Lower lobe of right lung (tissue), 2 donors: ENCODE measurements around the gene POLD3. TPM values are rescaled to one million over a fixed set of nuclear protein-coding genes. Genes with fewer than 3 reads are reported as not detected.

Experiments used
- ATAC-seq, 2 donors: fragments of 200-7000 bp; cut with Tn5 transposase; one replicate each; pipeline ENCODE4 v1.9.1; 2020 to 2022; ENCODE audit warnings: mild to moderate bottlenecking in 2 of 2, moderate library complexity in 2 of 2
- DNase-seq: peaks from one replicate; pipeline ENCODE4 v3.0.0-alpha.2; 2020
- H3K27ac ChIP-seq: fragments of 200-600 bp; one replicate; pipeline ENCODE4 v1.8.0; 2022
- H3K27me3 ChIP-seq: fragments of 200-600 bp; one replicate; pipeline ENCODE4 v1.8.0; 2022; ENCODE audit warnings: low read depth
- H3K36me3 ChIP-seq: fragments of 200-600 bp; one replicate; pipeline ENCODE4 v1.8.0; 2022; ENCODE audit warnings: mild to moderate bottlenecking
- H3K4me1 ChIP-seq: fragments of 200-600 bp; one replicate; pipeline ENCODE4 v1.8.0; 2022
- H3K4me3 ChIP-seq: fragments of 200-600 bp; one replicate; pipeline ENCODE4 v1.8.0; 2022; ENCODE audit warnings: mild to moderate bottlenecking
- H3K9me3 ChIP-seq: fragments of 200-600 bp; one replicate; pipeline ENCODE4 v1.8.0; 2022
- intact Hi-C: fragments of 100-400 bp; cut with DNase I; formaldehyde crosslinking; loops from one replicate; pipeline ENCODE4 v1.11.0; 2022
- total RNA-seq: library from RNA; stranded (reverse); fragmentation: NEBNext Ultra II Directional; extraction: Animal tissue kit (Norgen Biotek cat#: 25700); gene quantifications from one replicate; pipeline ENCODE4 v1.2.1, GENCODE V29; 2021
- TF ChIP-seq, protein P1 (sequence below): fragments of 200-600 bp; IDR thresholded peaks from one replicate; pipeline ENCODE4 v1.8.0; 2022; ENCODE audit warnings: antibody characterized with exemption, mild to moderate bottlenecking
- donor health status: DM: no; HTN: yes; CAD: no; lungs with severe emphysema.

POLD3 gene
- total RNA-seq, 1 donor from 2014 or later = 18.5 TPM

DNA sequence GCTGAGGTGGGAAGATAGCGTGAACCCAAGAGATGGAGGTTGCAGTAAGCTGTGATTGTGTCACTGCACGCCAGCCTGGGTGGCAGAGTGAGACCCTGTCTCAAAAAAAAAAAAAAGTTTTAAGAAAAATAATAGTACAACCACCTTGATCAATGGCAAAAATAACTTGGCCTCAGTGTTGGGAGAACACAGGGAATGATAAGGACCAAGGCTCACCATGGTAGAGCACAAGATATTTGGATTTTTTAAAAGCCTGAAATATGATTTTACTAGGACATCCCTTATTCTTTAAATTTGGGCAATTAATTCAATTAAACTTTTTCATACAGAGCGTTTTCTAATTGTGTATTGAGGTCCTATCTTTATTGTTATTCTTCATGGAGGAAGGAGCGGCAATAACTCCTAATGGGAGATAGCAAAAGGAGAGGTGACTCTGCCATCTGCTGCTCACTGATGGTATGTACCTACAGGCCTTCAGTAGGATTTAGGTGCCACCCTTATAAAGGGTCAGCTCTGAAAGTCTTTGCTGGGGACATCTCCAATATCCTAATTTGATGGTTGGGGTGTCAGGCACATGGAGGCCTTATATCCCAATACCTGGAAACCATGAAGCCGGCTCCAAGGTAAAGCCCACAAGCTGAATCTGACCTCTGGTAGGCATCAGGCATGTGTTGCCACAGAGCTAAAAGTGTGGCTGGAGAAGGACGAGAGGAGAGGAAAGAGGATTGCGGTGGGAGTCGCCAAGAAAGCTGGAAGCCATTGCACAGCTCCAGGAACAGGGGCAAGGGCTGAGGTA, 21.9 kb upstream of the POLD3 start:
- no peaks in the 10 kb centered on the region for H3K4me1 ChIP-seq
- no peak overlapping the region for H3K4me3 ChIP-seq
- DNase-seq (no peak), ATAC-seq (peak; percentile 82 to 87)
- intact Hi-C loops = no loop called here
- no peaks in the 10 kb centered on the region for H3K36me3 ChIP-seq
- H3K27ac ChIP-seq = no peak overlapping the region
- no peaks in the 10 kb centered on the region for H3K27me3 ChIP-seq
- TF ChIP-seq, protein P1, sequence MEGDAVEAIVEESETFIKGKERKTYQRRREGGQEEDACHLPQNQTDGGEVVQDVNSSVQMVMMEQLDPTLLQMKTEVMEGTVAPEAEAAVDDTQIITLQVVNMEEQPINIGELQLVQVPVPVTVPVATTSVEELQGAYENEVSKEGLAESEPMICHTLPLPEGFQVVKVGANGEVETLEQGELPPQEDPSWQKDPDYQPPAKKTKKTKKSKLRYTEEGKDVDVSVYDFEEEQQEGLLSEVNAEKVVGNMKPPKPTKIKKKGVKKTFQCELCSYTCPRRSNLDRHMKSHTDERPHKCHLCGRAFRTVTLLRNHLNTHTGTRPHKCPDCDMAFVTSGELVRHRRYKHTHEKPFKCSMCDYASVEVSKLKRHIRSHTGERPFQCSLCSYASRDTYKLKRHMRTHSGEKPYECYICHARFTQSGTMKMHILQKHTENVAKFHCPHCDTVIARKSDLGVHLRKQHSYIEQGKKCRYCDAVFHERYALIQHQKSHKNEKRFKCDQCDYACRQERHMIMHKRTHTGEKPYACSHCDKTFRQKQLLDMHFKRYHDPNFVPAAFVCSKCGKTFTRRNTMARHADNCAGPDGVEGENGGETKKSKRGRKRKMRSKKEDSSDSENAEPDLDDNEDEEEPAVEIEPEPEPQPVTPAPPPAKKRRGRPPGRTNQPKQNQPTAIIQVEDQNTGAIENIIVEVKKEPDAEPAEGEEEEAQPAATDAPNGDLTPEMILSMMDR = peak; percentile 71
- no peaks in the 10 kb centered on the region for H3K9me3 ChIP-seq

DNA sequence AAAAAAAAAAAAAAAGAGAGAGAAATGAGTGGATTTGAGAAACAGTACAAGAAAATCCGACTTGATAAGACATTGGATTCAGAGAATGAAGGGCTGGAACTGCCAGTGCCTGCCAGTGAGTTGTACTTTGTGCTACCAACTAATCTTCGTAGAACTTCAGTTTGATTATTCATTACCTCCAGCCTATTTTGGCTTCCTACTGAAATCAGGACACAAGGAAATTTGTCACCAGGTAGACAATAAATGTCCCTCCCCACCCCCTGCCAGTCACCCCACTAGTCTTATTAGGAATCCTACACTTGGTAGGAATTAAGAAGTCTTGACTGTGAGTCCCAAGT, 21.4 kb upstream of the POLD3 start:
- ATAC-seq (no peak), DNase-seq (no peak)
- Histone ChIP-seq H3K27me3 (no peaks in the 10 kb centered on the region), H3K27ac (no peak overlapping the region), H3K4me3 (no peak overlapping the region), H3K4me1 (no peaks in the 10 kb centered on the region), H3K36me3 (no peaks in the 10 kb centered on the region), H3K9me3 (no peaks in the 10 kb centered on the region)
- intact Hi-C loops = no loop called here
- TF ChIP-seq, protein P1 = no peak

DNA sequence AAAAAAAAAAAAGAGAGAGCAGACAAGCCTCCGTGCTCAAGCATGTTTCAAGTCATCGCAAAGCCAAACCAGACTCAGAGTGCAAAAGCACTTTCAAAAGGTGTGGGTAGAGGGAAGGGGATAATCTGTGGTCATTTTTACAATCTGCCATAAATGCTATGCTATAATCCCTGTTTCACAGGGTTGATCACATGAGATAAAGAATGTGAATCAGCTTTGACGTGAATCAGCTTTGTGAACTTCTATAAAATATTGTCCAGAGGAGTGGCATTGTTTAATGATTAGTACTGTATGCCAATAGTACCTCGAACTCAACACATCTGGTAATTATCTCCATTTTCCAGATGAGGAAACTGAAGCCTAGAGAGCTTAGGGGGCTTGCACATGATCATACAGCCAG, 20.0 kb upstream of the POLD3 start:
- H3K4me3 ChIP-seq = no peak overlapping the region
- H3K27me3 ChIP-seq = no peaks in the 10 kb centered on the region
- intact Hi-C loops = no loop called here
- no peaks in the 10 kb centered on the region for H3K36me3 ChIP-seq
- DNase-seq (no peak), ATAC-seq (no peak)
- H3K9me3 ChIP-seq = no peaks in the 10 kb centered on the region
- H3K27ac ChIP-seq = no peak overlapping the region
- H3K4me1 ChIP-seq = no peaks in the 10 kb centered on the region
- TF ChIP-seq, protein P1 = no peak

DNA sequence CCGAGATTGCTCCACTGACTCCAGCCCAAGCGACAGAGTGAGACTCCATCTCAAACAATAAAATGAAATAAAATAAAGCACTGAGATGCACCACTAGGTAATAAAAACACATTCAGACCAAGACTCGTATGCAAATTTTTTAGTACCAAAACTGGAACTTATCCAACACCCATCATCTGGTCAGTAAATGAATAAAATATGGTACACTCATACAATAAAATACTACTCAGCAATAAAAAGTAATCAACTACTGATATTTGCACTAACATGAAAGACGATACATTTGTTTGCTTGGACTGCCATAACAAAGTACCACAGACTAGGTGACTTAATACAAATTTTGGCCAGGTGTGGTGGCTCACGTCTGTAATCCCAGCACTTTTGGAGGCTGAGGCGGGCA, 17.8 kb upstream of the POLD3 start:
- intact Hi-C loops = no loop called here
- Histone ChIP-seq H3K4me1 (no peaks in the 10 kb centered on the region), H3K36me3 (no peaks in the 10 kb centered on the region), H3K4me3 (no peak overlapping the region), H3K9me3 (no peaks in the 10 kb centered on the region), H3K27me3 (no peaks in the 10 kb centered on the region), H3K27ac (no peak overlapping the region)
- ATAC-seq (no peak), DNase-seq (no peak)
- TF ChIP-seq, protein P1 = no peak

DNA sequence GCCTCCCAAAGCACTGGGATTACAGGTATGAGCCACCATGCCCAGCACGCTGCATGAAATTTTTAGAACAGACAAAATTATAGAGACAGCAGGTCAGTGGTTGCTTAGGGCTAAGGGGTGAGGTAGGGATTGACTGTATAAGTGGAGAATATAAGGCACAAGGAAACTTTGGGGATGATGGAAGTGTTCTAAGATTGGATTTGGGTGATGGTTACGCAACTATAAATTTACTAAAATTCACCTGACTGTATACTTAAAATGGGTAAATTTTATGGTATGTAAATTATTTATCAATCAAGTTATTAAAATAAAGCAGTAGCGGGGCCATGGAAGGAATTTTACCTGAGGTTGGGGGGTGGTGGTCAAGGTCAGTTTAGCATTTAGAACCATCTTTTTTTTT, 16.4 kb upstream of the POLD3 start:
- no peaks in the 10 kb centered on the region for H3K27me3 ChIP-seq
- no peaks in the 10 kb centered on the region for H3K36me3 ChIP-seq
- no peaks in the 10 kb centered on the region for H3K4me1 ChIP-seq
- TF ChIP-seq, protein P1 = no peak
- no peaks in the 10 kb centered on the region for H3K9me3 ChIP-seq
- no peak for ATAC-seq
- H3K27ac ChIP-seq = no peak overlapping the region
- intact Hi-C loops = no loop called here
- no peak for DNase-seq
- no peak overlapping the region for H3K4me3 ChIP-seq
